Stimulated activated naive CD8-positive, alpha-beta T cell treated with anti-CD3 and anti-CD28 coated beads, Interleukin-15, Interleukin-2, amounts not matched to agents 100 U/mL and 50 U/mL, for 24 hours (primary cell): Measurements from ENCODE around the gene CASK.
A peak's percentile ranks its signal among the peaks of the same experiment; 100 is the strongest.
"Not testable (repeated sequence)": the region's sequence is repeated elsewhere in the genome, so short reads cannot be mapped to it uniquely, and the experiment has no call there.

Experiments used
- ATAC-seq: fragments of 150-1000 bp; cut with Tn5 transposase; one replicate; pipeline ENCODE4 v1.10.0; 2021
- DNase-seq: peaks from one replicate; pipeline ENCODE4 v3.0.0; 2021

Gene CASK

DNA sequence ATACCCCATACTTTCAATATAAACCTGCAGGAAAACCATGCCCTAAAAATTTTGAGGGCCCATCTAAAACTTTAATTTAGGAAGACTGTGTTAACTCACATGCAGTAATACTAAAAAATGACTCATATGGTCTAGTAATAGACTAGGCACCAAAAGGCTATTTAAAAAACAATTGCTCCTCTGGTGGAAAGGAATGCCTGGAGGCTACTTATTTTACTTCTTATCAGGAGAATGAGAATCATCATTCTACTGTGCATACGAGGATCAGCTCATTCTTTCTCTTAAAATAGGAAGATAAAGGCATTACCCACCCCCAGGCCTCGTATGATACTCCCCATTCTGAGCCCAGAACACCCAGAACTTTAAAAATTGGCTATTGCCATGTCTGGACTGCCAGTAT lies 277.2 kb downstream of the CASK start:
- DNase-seq, ATAC-seq: not testable (repeated sequence)

DNA sequence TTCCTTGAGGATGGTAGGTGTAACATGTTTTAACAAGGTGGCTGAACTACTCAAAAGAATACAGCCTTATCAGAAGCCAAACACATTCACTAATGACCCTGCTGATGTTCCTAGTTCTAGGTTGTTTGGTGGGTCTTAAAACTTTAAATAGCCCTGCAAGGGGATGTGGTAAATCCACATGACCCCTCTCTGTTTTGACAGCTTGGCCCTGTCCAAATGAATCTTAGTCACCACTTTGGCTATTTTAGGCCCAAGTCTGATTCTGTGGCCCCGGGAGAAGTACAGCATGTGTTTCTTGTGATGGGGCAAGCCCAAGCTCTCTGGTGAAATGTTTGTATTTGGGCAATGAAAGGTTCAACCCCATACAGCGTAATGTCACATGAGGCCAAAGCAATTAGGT lies 289.1 kb downstream of the CASK start:
- DNase-seq (no peak), ATAC-seq (no peak)

DNA sequence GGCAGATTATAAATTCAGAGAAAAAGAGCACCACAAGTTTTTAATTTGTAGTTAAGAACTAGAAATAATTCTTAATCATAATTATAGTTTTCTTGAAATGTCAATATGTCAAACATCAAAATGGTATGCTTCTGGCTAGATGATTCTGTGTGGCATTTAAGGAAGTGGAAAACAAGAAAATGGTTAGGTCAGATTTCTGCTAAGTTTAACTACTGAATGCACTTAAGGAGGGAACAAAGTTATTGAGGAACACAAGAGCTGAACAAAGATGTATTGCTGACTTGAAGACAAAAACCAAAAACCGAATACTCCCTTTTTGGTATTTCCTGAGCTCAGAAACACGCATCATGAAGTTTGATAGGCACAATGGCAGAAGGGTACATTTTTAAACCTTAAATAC lies 293.3 kb downstream of the CASK start:
- DNase-seq (no peak), ATAC-seq (no peak)

DNA sequence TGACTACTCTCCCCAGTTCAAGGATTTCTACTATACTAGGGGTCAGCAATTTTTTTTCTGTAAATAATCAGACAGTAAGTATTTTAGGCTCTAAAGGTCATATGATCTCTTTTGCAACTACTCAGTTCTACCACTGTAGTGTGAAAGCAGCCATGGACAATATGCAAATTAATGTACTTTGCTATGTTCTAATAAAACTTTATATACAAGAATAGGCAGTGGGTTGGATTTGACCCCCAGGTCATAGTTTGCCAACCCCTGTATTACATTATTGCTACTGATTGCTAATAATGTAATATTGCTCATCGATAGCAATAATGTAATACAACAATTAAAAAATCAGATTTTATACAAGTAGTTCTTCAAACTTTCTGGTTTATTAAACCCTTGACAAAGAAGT lies 293.8 kb downstream of the CASK start:
- DNase-seq (no peak), ATAC-seq (no peak)

DNA sequence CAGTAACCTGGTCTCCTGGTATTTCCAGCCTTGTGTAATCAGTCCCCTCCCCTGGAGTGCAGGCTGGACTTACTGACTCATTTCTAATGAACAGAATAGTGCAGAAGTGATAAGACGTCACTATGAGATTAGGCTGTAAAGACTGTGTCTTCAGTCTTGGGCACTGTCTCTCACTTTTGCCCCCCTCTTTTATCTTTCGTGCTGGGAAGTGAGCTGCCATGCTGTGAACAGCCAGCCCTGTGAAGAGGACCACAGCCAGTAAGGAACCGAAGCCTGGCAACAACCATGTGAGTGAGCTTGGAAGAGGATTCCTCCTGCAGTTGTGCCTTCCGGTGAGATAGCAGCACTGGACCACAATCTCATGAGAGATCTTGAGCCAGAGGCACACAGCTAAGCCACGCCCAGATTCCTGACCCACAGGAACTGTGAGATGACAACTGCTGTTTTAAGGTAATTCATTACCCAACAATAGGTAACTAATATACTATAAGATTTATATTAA lies 302.1 kb downstream of the CASK start:
- no peak for ATAC-seq
- DNase-seq, result no peak

DNA sequence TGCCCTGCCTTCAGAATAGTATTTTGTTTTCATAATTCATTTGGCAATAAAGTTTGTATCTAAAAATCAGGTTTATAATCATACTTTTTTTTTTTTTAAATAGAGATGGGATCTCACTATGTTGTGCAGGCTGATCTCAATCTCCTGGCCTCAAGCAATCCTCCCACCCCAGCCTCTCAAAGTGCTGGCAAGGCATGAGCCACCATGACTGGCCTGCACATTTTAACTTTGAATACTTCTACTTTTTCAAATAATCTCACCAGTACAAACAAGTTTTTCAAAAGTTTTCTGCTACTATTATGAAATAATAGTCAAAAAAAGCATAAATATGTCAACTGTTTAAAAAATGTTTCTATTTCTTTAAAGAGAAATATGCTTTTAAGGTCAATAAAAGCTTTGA lies 304.1 kb downstream of the CASK start:
- DNase-seq, result no peak

DNA sequence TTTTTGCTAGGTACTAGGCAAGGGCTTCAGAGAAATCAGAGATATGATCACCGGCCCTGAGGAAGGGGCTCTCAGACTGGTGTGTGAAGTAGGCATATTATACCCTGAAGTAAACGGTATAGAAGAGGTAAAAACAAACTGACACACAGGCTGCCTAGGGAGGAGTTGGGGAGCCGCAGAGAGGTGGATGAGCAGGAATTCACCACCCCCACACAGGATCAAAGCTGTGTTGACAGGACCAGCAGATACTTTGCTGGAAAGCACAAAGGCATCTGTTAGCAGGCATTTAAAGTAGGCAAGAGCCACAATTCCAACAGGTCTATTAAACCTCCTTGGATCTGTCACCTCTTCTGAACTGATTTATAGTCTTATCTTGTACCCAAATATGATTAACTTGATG lies 306.4 kb downstream of the CASK start:
- DNase-seq (no peak), ATAC-seq (no peak)

More for the DNA sequence above, 304.1 kb downstream of the CASK start:
- no peak for ATAC-seq

DNA sequence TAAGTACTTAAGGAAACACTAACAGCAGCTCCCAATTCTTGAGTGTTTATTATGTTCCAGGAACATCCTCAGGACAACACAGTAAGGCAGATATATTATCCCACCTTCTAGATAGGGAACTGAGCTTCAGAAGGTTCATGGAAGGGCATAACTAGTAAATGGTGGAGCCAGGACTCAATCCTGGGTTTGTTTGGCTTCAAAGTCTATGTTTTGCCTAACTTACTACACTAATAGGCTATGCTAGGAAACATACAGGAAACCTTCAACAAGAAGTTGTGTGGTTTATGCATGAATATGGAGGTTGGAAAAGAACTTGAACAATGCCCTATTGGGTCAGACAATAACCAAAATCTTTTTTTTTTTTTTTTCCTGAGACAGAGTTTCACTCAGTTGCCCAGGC lies 307.1 kb downstream of the CASK start:
- DNase-seq, result no peak
- no peak for ATAC-seq

DNA sequence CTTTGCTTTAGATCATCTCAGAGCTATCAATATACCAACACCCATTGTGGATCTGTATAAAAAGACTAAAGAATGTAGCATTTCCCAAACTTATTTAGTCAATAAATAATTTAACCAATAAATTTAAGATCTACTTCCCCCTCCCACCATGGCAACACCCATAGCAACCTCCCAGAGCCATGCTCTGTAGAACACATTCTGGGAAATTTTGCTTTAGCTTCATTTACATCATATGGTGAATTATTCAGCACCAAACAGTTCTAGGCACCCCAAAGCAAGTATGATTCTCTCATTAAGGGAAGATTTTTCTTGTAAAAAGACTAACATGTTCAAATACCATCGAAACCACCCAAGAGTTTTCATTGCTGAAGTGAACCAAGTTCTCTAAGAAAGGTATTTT lies 315.1 kb downstream of the CASK start:
- DNase-seq, result no peak
- no peak for ATAC-seq

DNA sequence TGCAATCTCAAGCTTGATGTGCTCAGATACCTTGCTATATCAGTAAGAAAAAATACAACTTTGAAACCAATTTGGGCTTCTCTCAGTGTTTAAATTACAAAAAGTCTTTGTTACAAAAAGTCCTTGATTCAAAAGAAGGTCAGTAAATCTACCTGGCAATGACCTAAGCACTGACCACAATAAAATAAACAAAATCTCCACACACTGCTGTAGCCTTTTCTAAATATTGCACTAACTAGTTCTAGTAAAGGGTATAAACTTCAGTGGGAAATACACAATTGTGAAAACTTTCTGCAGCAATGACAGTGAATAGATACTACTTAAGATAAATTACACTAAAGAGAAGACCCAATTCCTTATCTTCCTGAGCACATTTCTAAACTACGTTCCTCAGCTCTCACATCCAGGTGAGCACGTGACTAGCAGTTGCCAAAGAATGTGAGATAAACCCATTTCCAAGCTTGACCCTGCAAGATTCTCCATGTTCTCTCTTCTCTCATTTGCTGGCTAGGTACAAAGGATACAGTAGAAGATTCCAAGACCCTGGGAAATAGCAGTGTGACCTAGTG lies 316.0 kb downstream of the CASK start:
- no peak for DNase-seq
- no peak for ATAC-seq

DNA sequence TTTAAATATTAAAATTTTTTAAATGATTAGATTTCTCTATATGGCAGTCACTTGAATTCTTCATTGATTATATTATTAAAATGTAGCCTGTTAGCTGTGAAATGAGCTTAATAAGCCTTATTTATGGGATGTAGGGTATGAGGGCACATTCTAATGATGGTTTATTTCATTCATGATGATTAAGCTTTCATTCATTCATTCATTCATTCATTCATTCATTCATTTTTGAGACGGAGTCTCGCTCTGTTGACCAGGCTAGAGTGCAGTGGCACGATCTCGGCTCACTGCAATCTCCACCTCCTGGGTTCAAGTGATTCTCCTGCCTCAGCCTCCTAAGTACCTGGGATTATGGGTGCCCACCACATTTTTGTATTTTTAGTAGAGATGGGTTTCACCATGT lies 317.3 kb downstream of the CASK start:
- DNase-seq, ATAC-seq: not testable (repeated sequence)

DNA sequence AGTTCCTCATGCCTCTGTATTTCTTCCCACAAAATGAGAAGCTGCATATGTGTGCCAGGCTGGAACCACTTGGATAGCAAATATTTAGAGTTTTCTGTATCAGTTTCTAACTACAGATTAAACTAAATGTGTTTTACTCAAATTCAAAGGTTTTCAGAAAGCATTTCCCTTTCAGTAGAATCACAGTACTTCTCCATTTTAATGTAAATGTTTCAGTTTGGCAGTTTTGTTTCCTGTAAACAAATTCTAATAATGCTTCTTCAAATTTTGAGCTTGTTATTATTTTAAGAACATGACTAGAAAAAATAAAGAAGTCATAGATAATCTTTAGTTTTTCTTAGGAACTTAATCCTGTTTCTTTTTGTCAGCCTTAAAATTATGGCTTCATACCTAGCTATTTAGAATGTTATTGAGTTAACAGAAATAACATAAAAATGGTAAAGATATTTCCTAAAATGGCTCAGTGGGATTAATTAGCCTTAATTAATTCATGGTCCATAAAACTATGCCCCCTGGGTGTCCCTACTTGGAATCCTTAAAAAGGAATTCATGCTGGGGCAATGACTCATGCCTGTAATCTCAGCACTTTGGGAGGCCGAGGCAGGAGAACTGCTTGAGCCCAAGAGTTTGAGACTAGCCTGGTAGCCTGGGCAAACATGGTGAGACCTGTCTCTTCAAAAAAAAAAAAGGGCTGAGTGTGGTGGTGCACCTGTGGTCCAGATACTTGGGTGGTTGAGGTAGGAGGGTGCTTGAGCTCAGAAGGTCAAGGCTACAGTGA lies 318.4 kb downstream of the CASK start:
- no peak for ATAC-seq
- DNase-seq, result no peak

DNA sequence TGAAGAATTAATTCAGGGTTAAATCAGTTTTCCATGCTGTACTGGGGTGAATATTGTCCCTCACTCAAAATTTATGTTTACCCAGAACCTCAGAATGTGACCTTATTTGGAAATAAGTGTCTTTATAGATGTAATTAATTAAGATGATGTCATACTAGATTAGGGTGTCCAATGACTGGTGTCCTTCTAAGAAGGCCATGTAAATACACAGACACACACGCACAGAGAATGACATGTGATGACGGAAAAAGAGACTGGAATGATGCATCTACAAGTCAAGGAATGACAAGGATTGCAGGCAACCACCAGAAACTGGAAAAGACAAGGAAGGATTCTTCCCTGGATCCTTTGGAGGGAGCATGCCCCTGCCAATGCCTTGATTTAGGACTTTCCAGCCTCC lies 319.2 kb downstream of the CASK start:
- ATAC-seq (no peak), DNase-seq (no peak)

DNA sequence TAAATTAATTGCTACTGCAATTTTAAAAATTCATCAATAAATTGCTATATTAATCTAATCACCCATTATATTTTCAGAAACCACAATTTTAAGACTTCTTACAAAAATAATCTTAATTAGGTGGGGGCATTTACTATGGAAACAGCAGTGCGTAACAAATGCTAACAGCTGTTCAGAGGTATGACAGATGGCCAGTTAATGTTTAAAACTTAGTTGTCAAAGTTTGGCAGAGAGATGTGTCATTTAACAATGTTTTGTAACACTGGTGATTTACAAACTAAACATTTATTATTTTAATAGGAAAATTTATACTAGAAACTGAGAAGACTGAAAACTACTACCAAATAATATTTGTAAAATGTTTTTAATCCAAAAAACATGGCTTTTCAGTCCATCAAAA lies 319.8 kb downstream of the CASK start:
- no peak for DNase-seq
- ATAC-seq, result no peak

DNA sequence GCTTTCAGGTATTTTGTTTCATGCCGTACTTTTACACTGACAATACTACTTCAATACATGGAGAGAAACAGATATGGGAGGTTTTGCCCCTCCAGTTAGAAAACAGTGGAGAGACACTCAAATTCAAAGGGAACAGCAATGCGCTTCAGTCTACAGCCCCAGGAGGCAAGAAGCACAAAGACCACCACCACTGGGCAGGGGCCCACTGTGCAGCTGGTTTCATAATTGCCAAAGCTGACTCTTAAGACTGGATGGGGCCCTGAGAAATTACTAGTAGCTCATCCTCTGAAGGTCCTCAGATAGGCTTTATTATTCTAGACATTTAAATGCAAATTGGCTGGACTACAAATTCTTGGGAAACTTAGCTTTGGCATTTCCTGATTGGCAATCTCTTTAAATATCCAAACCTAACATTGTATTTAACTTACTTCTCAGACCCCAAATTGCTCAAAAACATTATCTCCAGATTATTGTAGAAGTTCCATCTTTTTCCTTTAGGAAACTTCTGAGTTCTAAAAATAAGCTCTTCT lies 320.5 kb downstream of the CASK start:
- DNase-seq (no peak), ATAC-seq (no peak)

DNA sequence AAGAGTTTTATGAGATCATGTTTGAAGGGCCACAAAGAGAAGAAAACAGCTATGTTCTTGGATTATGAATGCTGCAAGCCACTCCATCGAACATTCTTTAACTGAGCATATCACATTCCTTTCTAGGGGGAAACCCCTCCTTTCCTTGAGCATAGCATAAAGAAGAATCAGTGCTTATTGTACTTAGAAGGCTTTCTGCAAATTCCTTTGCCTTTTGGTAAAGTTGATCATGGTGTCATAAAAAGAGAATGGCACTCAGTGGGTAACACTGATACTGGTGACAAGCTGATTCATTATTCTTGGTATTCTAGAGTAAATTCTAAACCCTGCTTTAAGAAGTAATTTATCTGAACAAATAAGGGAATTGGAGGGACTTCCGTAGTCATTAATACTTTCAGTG lies 323.1 kb downstream of the CASK start:
- DNase-seq, result no peak
- ATAC-seq, result no peak

DNA sequence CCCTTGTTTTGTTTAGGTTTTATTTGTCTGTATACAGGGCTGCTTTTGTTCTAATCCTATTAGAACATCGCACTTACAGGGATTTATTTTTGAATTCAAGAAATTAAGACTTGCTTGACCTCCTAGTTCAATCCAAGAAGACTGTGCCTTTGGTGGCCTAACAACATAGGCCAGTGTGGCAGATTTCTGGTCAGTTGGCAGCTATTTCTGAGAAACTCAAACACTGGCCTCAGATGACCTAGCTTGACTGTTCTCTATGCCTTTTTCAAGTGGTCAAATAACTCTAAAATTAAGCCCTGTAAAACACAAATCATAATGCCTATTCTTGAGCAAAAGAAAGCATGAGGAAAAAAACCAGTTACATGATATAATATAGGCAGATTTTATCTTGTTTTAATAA lies 323.8 kb downstream of the CASK start:
- no peak for ATAC-seq
- no peak for DNase-seq

DNA sequence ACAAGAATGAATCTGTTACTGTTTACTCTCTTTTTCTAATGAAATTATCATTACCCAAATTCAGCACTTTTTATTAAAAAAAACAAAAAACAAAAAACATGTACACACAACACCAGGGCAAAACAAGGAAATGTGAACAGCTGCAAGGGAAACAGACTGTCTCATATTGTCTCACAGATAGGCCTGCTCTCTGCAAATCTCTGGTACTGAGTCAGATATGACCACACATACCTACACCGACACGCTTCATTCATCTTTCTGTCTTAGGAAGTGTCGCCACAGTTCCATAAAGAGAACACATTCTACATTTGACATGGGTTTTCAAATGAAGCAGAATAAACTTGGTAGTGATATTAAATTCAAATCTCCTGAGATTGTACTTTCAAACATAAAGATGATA lies 326.8 kb downstream of the CASK start:
- no peak for DNase-seq
- peak; percentile 76 for ATAC-seq

DNA sequence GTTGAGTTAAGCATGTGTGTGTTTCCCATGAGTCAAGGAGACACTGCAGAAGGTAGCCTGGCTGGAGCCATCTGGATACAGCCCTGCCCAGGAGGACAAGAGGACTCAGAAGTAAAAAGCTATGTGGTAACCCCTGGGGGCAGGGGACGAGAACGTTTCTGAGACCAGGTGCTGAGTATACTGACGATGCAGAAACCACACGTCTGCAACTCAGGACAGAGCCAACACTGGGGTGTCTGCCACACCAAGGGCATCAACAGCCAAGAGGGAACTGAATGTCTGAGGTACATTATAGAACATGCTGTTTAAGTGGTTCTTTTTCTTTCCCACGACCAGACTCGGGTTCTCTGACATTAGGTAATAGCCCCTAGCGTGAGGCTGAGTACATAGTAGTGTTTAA lies 328.7 kb downstream of the CASK start:
- ATAC-seq (no peak), DNase-seq (no peak)

DNA sequence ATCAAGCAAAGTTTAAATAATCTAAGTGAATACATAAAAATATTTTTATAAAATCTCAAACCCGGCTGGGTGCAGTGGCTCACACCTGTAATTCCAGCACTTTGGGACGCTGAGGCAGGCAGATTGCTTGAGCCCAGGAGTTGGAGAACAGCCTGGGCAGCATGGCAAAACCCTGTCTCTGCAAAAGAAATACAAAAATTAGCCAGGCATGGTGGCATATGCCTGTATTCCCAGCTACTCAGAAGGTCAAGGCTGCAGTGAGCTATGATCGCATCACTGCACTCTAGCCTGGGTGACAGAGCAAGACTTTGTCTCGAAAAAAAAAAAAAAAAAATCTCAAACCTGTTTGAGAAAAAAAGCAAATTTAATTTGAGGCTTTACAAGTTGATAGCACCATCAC lies 331.4 kb downstream of the CASK start:
- ATAC-seq, result no peak

DNA sequence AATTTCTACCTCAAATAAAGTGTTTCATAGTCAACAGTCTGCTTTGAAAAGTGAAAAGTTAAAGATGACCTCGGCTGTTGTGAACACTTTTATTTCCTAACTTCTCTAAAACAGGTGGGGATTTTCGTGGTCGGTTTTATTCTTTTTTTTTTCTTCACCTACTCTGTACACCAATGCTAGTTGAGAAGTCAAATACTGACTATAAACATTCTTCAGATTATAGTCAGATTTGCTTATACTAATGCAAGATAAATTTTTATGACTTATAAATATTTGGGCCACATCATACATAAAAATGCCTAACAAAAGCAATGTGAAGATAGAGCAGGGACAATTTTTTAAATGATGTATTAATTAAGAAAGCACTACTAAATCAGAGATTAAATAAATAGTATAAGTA lies 332.7 kb downstream of the CASK start:
- ATAC-seq (no peak), DNase-seq (no peak)

More for the DNA sequence above, 331.4 kb downstream of the CASK start:
- DNase-seq, result no peak

DNA sequence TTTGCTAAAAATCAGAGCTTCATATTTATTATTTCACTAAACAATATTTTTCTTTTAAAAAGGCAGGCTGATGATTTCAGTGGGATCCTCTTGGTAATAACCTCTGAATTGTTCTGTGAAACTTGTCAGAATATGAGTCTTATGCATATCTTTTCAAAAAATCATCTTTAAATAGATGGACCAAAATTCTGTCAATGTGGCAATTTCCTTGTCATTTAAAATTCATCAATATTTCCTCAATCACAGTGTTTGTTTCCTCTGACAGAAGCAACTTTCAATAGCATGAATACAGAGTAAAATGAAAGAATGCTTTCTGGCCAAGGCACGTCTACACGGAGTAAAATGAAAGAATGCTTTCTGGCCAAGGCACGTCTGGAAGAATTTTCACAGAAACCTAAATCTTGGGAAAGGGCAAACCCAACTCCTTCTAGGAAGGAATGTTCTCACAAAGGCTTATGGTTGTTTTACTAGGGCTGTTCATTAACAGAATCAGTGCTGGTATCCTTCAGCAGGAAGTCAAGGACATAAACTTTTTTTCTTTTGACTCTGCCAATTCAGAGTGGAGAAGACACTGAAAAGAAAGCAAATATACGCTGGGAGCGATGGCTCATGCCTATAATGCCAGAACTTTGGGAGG lies 333.6 kb downstream of the CASK start:
- ATAC-seq, result no peak
- DNase-seq, result no peak

DNA sequence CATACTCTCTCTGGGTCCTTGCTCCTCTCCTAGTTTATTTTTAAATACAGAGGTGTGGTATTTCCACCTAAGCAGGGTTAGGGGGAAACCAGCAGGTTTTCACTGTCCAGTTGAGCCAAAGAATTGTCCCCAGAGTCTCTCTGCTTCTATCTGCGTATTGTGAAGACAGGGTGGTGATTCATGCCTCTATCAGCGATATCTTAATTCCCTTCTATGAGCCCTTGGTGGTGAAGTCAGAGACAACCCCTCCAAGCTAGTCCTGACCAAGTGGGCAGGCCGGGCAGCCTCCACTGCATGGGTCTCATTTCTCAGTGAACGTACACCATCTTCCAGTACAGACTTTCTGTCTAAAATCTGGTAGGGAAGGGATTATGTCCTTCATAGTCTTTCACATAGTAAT lies 335.1 kb downstream of the CASK start:
- no peak for DNase-seq
- no peak for ATAC-seq
